GM23338 (cell line): ENCODE data around the gene CLK1. TPM values are rescaled to one million over a fixed set of nuclear protein-coding genes. Genes with fewer than 3 reads are reported as not detected.
A peak's percentile ranks its signal among the peaks of the same experiment; 100 is the strongest.

Experiments
- ATAC-seq: fragments of 200-7000 bp; cut with Tn5 transposase; 3 replicates; pipeline ENCODE4 v1.9.1; 2020
- DNase-seq: peaks from one replicate; pipeline ENCODE4 v3.0.0-alpha.2; 2015; ENCODE audit warnings: low spot score
- H2AFZ ChIP-seq: fragments of 200-600 bp; sonication (generic); 2 replicates; pipeline ENCODE4 v1.8.0; 2016; ENCODE audit warnings: antibody characterized with exemption, mild to moderate bottlenecking, moderate library complexity
- H3F3A ChIP-seq: fragments of 200-600 bp; sonication (generic); replicated peaks from 2 replicates; pipeline ENCODE4 v1.8.0; 2017; ENCODE audit warnings: antibody characterized with exemption, mixed run types, low read depth
- H3K27ac ChIP-seq: fragments of 200-600 bp; sonication (generic); 2 replicates; pipeline ENCODE4 v1.6.1; 2016; ENCODE audit warnings: low read depth
- H3K27me3 ChIP-seq: fragments of 200-600 bp; sonication (generic); 2 replicates; pipeline ENCODE4 v1.8.0; 2016; ENCODE audit warnings: mild to moderate bottlenecking, mixed run types, moderate library complexity; ENCODE audit not compliant: insufficient read depth
- H3K36me3 ChIP-seq: fragments of 200-600 bp; sonication (generic); 2 replicates; pipeline ENCODE4 v1.8.0; 2016; ENCODE audit warnings: mild to moderate bottlenecking; ENCODE audit not compliant: insufficient read depth
- H3K4me1 ChIP-seq: fragments of 200-600 bp; sonication (generic); 2 replicates; pipeline ENCODE4 v1.8.0; 2016; ENCODE audit warnings: mild to moderate bottlenecking, moderate library complexity; ENCODE audit not compliant: insufficient read depth
- H3K4me2 ChIP-seq: fragments of 200-600 bp; sonication (generic); 2 replicates; pipeline ENCODE4 v1.7.1; 2017; ENCODE audit warnings: mixed run types
- H3K4me3 ChIP-seq: fragments of 200-600 bp; sonication (generic); 2 replicates; pipeline ENCODE4 v1.6.1; 2016; ENCODE audit warnings: mixed run types
- H3K79me2 ChIP-seq: fragments of 200-600 bp; sonication (generic); replicated peaks from 2 replicates; pipeline ENCODE4 v1.8.0; 2017; ENCODE audit warnings: mild to moderate bottlenecking; ENCODE audit not compliant: insufficient read depth
- H3K9me2 ChIP-seq: fragments of 200-600 bp; sonication (generic); 2 replicates; pipeline ENCODE4 v1.8.0; 2017; ENCODE audit not compliant: insufficient read depth
- H4K20me1 ChIP-seq: fragments of 200-600 bp; sonication (generic); replicated peaks from 2 replicates; pipeline ENCODE4 v1.8.0; 2017; ENCODE audit warnings: mild to moderate bottlenecking; ENCODE audit not compliant: insufficient read depth
- H3K27ac Mint-ChIP-seq: 2 replicates; pipeline ENCODE4 v1.8.0; 2020; ENCODE audit warnings: inconsistent platforms, mild to moderate bottlenecking, moderate library complexity, mixed read lengths
- H3K27me3 Mint-ChIP-seq: 3 replicates; pipeline ENCODE4 v1.8.0; 2022; ENCODE audit warnings: low read depth, mild to moderate bottlenecking, moderate library complexity, mixed read lengths, inconsistent platforms; ENCODE audit not compliant: insufficient read depth, poor library complexity
- H3K36me3 Mint-ChIP-seq: 3 replicates; pipeline ENCODE4 v1.8.0; 2021; ENCODE audit warnings: low read depth, mild to moderate bottlenecking, inconsistent platforms, moderate library complexity, mixed read lengths
- H3K4me1 Mint-ChIP-seq: 3 replicates; pipeline ENCODE4 v1.8.0; 2020; ENCODE audit warnings: mild to moderate bottlenecking, inconsistent platforms, mixed read lengths
- H3K4me3 Mint-ChIP-seq: 3 replicates; pipeline ENCODE4 v1.8.0; 2021; ENCODE audit warnings: moderate library complexity, mild to moderate bottlenecking, inconsistent platforms, mixed read lengths
- H3K9me3 Mint-ChIP-seq: 3 replicates; pipeline ENCODE4 v1.8.0; 2020; ENCODE audit warnings: moderate library complexity, mild to moderate bottlenecking, inconsistent platforms, mixed read lengths
- CREB1 ChIP-seq: fragments of 250-450 bp; sonication (Bioruptor Pico); IDR thresholded peaks from 2 replicates; pipeline ENCODE4 v1.5.0; 2020; ENCODE audit warnings: low read depth, mild to moderate bottlenecking, moderate library complexity
- EZH2 ChIP-seq: fragments of 200-600 bp; sonication (generic); IDR thresholded peaks from one replicate; pipeline ENCODE4 v1.8.0; 2017; ENCODE audit warnings: antibody characterized with exemption, mild to moderate bottlenecking, low read depth; ENCODE audit not compliant: unreplicated experiment
- EZH2phosphoT487 ChIP-seq: fragments of 200-600 bp; sonication (generic); IDR thresholded peaks from one replicate; pipeline ENCODE4 v1.8.1; 2018; ENCODE audit warnings: antibody characterized with exemption; ENCODE audit not compliant: unreplicated experiment
- JUNB ChIP-seq: IDR thresholded peaks from one replicate; pipeline ENCODE4 v1.6.1; 2016; ENCODE audit warnings: antibody characterized with exemption; ENCODE audit not compliant: unreplicated experiment
- NANOG ChIP-seq: IDR thresholded peaks from 2 replicates; pipeline ENCODE4 v1.6.1; 2016; ENCODE audit warnings: antibody characterized with exemption, borderline replicate concordance
- POLR2AphosphoS5 ChIP-seq: IDR thresholded peaks from 2 replicates; pipeline ENCODE4 v1.6.1; 2016; ENCODE audit warnings: antibody characterized with exemption, low read depth
- REST ChIP-seq: IDR thresholded peaks from one replicate; pipeline ENCODE4 v1.6.1; 2018; ENCODE audit warnings: antibody characterized with exemption; ENCODE audit not compliant: unreplicated experiment
- STAT1 ChIP-seq: IDR thresholded peaks from one replicate; pipeline ENCODE4 v1.6.1; 2016; ENCODE audit warnings: antibody characterized with exemption; ENCODE audit not compliant: unreplicated experiment
- ZNF114 ChIP-seq: fragments of 250-450 bp; sonication (Bioruptor Pico); IDR thresholded peaks from 2 replicates; pipeline ENCODE4 v1.5.0; 2020; ENCODE audit warnings: mild to moderate bottlenecking, moderate library complexity
- ZNF331 ChIP-seq: fragments of 250-450 bp; sonication (Bioruptor Pico); IDR thresholded peaks from 2 replicates; pipeline ENCODE4 v1.5.0; 2020; ENCODE audit warnings: low read depth, mild to moderate bottlenecking, moderate library complexity
- polyA plus RNA-seq: library from polyadenylated mRNA; unstranded; fragments of >200 nt; fragmentation: Nextera tagmentation; extraction: Ambion mirVana; gene quantifications from 2 replicates; pipeline ENCODE4 v1.2.1, GENCODE V29; 2016
- total RNA-seq: library from RNA; depleted of rRNA; stranded (reverse); fragments of >200 nt; shearing (Covaris generic); gene quantifications from 2 replicates; pipeline ENCODE4 v1.2.3, GENCODE V29; 2014
- TF ChIP-seq, protein P1 (sequence below): fragments of 250-450 bp; sonication (Bioruptor Pico); IDR thresholded peaks from 2 replicates; pipeline ENCODE4 v1.5.0; 2020; ENCODE audit warnings: mild to moderate bottlenecking, moderate library complexity
- TF ChIP-seq, protein P2 (sequence below): IDR thresholded peaks from 2 replicates; pipeline ENCODE4 v1.6.1; 2016; ENCODE audit warnings: antibody characterized with exemption
- TF ChIP-seq, protein P3 (sequence below), 2 experiments: fragments of 200-600 bp in 1 of 2; sonication (generic) in 1 of 2; conservative IDR thresholded peaks; 2 replicates each; pipeline versions ENCODE4 v1.5.1 to v1.6.1; 2016 to 2017; ENCODE audit warnings: antibody characterized with exemption in 2 of 2, low read depth in 2 of 2, mild to moderate bottlenecking in 2 of 2, moderate library complexity in 1 of 2

The CLK1 gene
- total and polyA plus RNA-seq, 2 experiments from 2014 or later: 26.7 to 36.0 TPM

DNA sequence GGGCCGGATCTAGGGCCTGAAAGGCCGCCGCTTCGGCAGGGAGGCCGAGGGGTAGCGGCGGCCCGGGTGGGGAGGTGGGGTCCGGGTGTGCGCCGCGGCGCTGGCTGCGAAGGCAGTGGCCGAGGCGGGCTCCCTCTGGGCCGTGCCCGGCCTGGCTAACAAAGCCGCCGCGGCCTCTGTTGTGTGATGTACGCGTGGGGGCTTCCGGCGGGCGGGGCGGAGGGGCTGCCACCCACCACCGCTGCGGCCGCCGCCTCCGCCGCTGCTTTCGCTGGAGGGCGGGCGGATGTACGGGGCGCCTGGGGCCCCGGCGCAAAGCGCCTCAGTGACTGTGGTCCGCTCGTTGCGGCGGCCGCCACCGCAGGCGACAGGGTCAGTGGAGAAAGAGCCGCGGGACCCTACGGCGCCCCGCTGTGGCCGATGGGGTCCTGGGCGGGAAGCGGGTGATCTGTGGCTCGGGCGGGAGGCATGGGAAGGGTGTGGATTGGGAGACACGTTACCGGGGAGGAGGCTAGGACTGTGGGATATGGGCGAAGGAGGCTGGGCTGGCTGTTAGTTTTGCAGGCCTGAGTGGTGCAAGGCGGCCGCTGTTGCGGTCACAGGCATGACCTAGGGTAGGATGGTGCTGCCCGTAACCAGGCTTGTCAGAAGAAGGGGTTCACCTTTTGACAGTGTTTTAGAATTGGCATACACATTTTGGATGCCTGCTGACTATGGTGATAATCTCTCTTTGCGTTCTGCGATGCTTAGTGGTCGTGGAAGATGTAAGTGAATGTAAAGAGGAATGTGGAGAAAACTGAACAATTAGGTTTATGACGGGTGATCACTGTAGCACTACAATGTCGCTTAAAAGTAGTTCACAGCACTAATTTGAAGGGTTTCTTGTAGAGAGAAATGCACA lies 52.1 kb downstream of the CLK1 start:
- H3K27me3 Mint-ChIP-seq: peaks cover 13% of the 10 kb centered on the region

More for the DNA sequence above, 52.1 kb downstream of the CLK1 start:
- Histone ChIP-seq H3K9me2 (no peaks in the 10 kb centered on the region), H3K36me3 (peaks cover 43% of the 10 kb centered on the region), H4K20me1 (peaks cover 25% of the 10 kb centered on the region), H3K27me3 (no peaks in the 10 kb centered on the region), H3K27ac (peak overlapping the region; percentile 98), H3F3A (peaks cover 4% of the 10 kb centered on the region; the same call in 1 of the 2 replicates), H3K4me1 (peaks cover 18% of the 10 kb centered on the region), H3K4me3 (peak overlapping the region; percentile 92), H3K79me2 (peaks cover 47% of the 10 kb centered on the region), H2AFZ (no peak overlapping the region), H3K4me2 (peak overlapping the region; percentile 93)
- Mint-ChIP-seq H3K4me3 (peak overlapping the region; percentile 98), H3K4me1 (peaks cover 20% of the 10 kb centered on the region), H3K27ac (peak overlapping the region; percentile 98), H3K36me3 (peaks cover 51% of the 10 kb centered on the region), H3K9me3 (no peaks in the 10 kb centered on the region)
- TF ChIP-seq CREB1 (CRISPR knock-in tag) (0 out of 2 replicates have a peak, but pooled peaks have one; percentile 7), NANOG (no peak), POLR2AphosphoS5 (no peak), STAT1 (no peak), ZNF331 (CRISPR knock-in tag) (no peak), ZNF114 (no peak), REST (no peak), EZH2phosphoT487 (no peak), EZH2 (no peak), JUNB (no peak)
- TF ChIP-seq, protein P1, sequence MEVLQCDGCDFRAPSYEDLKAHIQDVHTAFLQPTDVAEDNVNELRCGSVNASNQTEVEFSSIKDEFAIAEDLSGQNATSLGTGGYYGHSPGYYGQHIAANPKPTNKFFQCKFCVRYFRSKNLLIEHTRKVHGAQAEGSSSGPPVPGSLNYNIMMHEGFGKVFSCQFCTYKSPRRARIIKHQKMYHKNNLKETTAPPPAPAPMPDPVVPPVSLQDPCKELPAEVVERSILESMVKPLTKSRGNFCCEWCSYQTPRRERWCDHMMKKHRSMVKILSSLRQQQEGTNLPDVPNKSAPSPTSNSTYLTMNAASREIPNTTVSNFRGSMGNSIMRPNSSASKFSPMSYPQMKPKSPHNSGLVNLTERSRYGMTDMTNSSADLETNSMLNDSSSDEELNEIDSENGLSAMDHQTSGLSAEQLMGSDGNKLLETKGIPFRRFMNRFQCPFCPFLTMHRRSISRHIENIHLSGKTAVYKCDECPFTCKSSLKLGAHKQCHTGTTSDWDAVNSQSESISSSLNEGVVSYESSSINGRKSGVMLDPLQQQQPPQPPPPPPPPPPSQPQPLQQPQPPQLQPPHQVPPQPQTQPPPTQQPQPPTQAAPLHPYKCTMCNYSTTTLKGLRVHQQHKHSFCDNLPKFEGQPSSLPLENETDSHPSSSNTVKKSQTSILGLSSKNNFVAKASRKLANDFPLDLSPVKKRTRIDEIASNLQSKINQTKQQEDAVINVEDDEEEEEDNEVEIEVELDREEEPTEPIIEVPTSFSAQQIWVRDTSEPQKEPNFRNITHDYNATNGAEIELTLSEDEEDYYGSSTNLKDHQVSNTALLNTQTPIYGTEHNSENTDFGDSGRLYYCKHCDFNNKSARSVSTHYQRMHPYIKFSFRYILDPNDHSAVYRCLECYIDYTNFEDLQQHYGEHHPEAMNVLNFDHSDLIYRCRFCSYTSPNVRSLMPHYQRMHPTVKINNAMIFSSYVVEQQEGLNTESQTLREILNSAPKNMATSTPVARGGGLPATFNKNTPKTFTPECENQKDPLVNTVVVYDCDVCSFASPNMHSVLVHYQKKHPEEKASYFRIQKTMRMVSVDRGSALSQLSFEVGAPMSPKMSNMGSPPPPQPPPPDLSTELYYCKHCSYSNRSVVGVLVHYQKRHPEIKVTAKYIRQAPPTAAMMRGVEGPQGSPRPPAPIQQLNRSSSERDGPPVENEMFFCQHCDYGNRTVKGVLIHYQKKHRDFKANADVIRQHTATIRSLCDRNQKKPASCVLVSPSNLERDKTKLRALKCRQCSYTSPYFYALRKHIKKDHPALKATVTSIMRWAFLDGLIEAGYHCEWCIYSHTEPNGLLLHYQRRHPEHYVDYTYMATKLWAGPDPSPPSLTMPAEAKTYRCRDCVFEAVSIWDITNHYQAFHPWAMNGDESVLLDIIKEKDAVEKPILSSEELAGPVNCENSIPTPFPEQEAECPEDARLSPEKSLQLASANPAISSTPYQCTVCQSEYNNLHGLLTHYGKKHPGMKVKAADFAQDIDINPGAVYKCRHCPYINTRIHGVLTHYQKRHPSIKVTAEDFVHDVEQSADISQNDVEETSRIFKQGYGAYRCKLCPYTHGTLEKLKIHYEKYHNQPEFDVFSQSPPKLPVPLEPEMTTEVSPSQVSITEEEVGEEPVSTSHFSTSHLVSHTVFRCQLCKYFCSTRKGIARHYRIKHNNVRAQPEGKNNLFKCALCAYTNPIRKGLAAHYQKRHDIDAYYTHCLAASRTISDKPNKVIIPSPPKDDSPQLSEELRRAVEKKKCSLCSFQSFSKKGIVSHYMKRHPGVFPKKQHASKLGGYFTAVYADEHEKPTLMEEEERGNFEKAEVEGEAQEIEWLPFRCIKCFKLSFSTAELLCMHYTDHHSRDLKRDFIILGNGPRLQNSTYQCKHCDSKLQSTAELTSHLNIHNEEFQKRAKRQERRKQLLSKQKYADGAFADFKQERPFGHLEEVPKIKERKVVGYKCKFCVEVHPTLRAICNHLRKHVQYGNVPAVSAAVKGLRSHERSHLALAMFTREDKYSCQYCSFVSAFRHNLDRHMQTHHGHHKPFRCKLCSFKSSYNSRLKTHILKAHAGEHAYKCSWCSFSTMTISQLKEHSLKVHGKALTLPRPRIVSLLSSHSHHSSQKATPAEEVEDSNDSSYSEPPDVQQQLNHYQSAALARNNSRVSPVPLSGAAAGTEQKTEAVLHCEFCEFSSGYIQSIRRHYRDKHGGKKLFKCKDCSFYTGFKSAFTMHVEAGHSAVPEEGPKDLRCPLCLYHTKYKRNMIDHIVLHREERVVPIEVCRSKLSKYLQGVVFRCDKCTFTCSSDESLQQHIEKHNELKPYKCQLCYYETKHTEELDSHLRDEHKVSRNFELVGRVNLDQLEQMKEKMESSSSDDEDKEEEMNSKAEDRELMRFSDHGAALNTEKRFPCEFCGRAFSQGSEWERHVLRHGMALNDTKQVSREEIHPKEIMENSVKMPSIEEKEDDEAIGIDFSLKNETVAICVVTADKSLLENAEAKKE (CRISPR knock-in tag): no peak
- TF ChIP-seq, protein P2, sequence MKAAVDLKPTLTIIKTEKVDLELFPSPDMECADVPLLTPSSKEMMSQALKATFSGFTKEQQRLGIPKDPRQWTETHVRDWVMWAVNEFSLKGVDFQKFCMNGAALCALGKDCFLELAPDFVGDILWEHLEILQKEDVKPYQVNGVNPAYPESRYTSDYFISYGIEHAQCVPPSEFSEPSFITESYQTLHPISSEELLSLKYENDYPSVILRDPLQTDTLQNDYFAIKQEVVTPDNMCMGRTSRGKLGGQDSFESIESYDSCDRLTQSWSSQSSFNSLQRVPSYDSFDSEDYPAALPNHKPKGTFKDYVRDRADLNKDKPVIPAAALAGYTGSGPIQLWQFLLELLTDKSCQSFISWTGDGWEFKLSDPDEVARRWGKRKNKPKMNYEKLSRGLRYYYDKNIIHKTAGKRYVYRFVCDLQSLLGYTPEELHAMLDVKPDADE: no peak
- TF ChIP-seq, protein P3, sequence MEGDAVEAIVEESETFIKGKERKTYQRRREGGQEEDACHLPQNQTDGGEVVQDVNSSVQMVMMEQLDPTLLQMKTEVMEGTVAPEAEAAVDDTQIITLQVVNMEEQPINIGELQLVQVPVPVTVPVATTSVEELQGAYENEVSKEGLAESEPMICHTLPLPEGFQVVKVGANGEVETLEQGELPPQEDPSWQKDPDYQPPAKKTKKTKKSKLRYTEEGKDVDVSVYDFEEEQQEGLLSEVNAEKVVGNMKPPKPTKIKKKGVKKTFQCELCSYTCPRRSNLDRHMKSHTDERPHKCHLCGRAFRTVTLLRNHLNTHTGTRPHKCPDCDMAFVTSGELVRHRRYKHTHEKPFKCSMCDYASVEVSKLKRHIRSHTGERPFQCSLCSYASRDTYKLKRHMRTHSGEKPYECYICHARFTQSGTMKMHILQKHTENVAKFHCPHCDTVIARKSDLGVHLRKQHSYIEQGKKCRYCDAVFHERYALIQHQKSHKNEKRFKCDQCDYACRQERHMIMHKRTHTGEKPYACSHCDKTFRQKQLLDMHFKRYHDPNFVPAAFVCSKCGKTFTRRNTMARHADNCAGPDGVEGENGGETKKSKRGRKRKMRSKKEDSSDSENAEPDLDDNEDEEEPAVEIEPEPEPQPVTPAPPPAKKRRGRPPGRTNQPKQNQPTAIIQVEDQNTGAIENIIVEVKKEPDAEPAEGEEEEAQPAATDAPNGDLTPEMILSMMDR (conservative IDR thresholded peaks at IDR 0.05; ENCODE audit: low read depth in 2 of 2): peak in 1 of 2 experiments; percentile 60; a peak in 2 of 4 replicates
- DNase-seq: peak; percentile 60
- ATAC-seq: peak; percentile 45
